Suprapubic skin (tissue), 4 donors: ENCODE results near the gene PIGX.

Source experiments
- POLR2A ChIP-seq, 2 donors: fragments of 450-650 bp; IDR thresholded peaks; one replicate each; pipeline ENCODE4 v1.6.1; 2017; ENCODE audit warnings: antibody characterized with exemption in 2 of 2, mild to moderate bottlenecking in 2 of 2, moderate library complexity in 2 of 2
- POLR2AphosphoS5 ChIP-seq, 3 donors: sonication (generic); formaldehyde crosslinking; IDR thresholded peaks; one replicate each; pipeline ENCODE4 v1.6.1; 2017; ENCODE audit warnings: antibody characterized with exemption in 3 of 3
- TF ChIP-seq, protein P1 (sequence below), 2 donors: fragments of 200-600 bp in 1 of 2; fragments of 450-650 bp in 1 of 2; sonication (generic) in 1 of 2; IDR thresholded peaks; one replicate each; pipeline ENCODE4 v1.5.1; 2016 to 2019; ENCODE audit warnings: antibody characterized with exemption in 2 of 2, mild to moderate bottlenecking in 1 of 2, moderate library complexity in 1 of 2

DNA sequence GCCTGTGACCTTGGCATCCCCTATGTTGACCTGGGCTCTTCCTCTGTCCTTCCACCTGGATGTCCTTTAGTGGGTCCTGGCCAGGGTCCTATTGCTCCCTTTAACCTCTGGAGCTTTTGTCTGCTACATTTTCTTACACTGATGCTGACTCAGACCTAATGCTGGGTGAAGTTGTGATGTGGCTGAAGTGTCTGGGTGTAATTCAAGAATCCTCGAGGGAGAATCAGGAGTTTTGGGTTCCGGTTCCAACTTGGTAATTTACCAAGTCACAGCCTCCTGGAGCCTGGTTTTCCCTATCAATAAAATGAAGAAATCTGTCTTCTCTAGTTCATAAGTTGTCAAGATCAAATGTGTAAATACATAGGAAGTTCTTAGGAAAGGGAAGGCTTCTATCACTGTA lies 25.7 kb upstream of the PIGX start:
- TF ChIP-seq, protein P1, sequence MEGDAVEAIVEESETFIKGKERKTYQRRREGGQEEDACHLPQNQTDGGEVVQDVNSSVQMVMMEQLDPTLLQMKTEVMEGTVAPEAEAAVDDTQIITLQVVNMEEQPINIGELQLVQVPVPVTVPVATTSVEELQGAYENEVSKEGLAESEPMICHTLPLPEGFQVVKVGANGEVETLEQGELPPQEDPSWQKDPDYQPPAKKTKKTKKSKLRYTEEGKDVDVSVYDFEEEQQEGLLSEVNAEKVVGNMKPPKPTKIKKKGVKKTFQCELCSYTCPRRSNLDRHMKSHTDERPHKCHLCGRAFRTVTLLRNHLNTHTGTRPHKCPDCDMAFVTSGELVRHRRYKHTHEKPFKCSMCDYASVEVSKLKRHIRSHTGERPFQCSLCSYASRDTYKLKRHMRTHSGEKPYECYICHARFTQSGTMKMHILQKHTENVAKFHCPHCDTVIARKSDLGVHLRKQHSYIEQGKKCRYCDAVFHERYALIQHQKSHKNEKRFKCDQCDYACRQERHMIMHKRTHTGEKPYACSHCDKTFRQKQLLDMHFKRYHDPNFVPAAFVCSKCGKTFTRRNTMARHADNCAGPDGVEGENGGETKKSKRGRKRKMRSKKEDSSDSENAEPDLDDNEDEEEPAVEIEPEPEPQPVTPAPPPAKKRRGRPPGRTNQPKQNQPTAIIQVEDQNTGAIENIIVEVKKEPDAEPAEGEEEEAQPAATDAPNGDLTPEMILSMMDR (IDR thresholded peaks at IDR 0.05): no peak
- TF ChIP-seq POLR2AphosphoS5 (IDR thresholded peaks at IDR 0.05) (no peak), POLR2A (IDR thresholded peaks at IDR 0.05) (no peak)
